ENCODE measurements around the gene KDM7A. TPM values are rescaled to one million over a fixed set of nuclear protein-coding genes. Genes with fewer than 3 reads are reported as not detected.
"Not testable (repeated sequence)": the region's sequence is repeated elsewhere in the genome, so short reads cannot be mapped to it uniquely, and the experiment has no call there.

Gene KDM7A
- total and polyA plus RNA-seq, 4 donors = 4.1 to 24.9 (median 14.5) TPM

- ATAC-seq (ENCODE audit: low FRiP score) = no peak
- Histone ChIP-seq H3K4me1 (ENCODE audit: control insufficient read depth in 1 of 2, insufficient read depth in 2 of 2, low read length in 2 of 2) (peaks cover 0 to 2% of the 10 kb centered on the region in 2 donors), H3K27me3 (ENCODE audit: control insufficient read depth in 1 of 2, insufficient read depth in 2 of 2, low read length in 1 of 2) (no peaks in the 10 kb centered on the region), H3K9me3 (ENCODE audit: control insufficient read depth, low read length) (no peaks in the 10 kb centered on the region), H3K27ac (ENCODE audit: low read depth in 1 of 2, low read length in 2 of 2) (no peak overlapping the region), H3K36me3 (ENCODE audit: control insufficient read depth in 1 of 2, insufficient read depth in 2 of 2, low read length in 1 of 2) (no peaks in the 10 kb centered on the region), H3K4me3 (ENCODE audit: low read length in 2 of 2) (no peak overlapping the region)
- DNase-seq = no peak
- intact Hi-C loops (cut with DNase I) = no loop called here
Observed at GRCh38 chr7:140136073-140136472, 40.7 kb downstream of the KDM7A start.

GRCh38 chr7:140134039-140134438, 42.7 kb downstream of the KDM7A start:
- ATAC-seq (ENCODE audit: low FRiP score) = no peak
- WGBS, 2 donors = 92 to 96% methylated on average over 2 of the region's 2 CpGs

GRCh38 chr7:140127360-140128127, 49.2 kb downstream of the KDM7A start:
- intact Hi-C loops (cut with DNase I) = no loop called here
- Histone ChIP-seq H3K4me3 (ENCODE audit: low read length in 2 of 2) (no peak overlapping the region), H3K27me3 (ENCODE audit: control insufficient read depth in 1 of 2, insufficient read depth in 2 of 2, low read length in 1 of 2) (no peaks in the 10 kb centered on the region), H3K4me1 (ENCODE audit: control insufficient read depth in 1 of 2, insufficient read depth in 2 of 2, low read length in 2 of 2) (no peaks in the 10 kb centered on the region), H3K9me3 (ENCODE audit: control insufficient read depth, low read length) (no peaks in the 10 kb centered on the region), H3K36me3 (ENCODE audit: control insufficient read depth in 1 of 2, insufficient read depth in 2 of 2, low read length in 1 of 2) (peaks cover 0 to 3% of the 10 kb centered on the region in 2 donors), H3K27ac (ENCODE audit: low read depth in 1 of 2, low read length in 2 of 2) (no peak overlapping the region)
- 96 to 97% methylated on average over 1 of the region's 1 CpG for WGBS, 2 donors
- no peak for DNase-seq
- no peak for ATAC-seq (ENCODE audit: low FRiP score)

More at GRCh38 chr7:140134039-140134438, 42.7 kb downstream of the KDM7A start:
- H3K27ac ChIP-seq (ENCODE audit: low read depth in 1 of 2, low read length in 2 of 2) = no peak overlapping the region
- no peaks in the 10 kb centered on the region for H3K36me3 ChIP-seq (ENCODE audit: control insufficient read depth in 1 of 2, insufficient read depth in 2 of 2, low read length in 1 of 2)
- no peaks in the 10 kb centered on the region for H3K9me3 ChIP-seq (ENCODE audit: control insufficient read depth, low read length)
- no peak overlapping the region for H3K4me3 ChIP-seq (ENCODE audit: low read length in 2 of 2)
- no peak for DNase-seq
- intact Hi-C loops (cut with DNase I) = no loop called here
- peaks cover 0 to 2% of the 10 kb centered on the region in 2 donors for H3K4me1 ChIP-seq (ENCODE audit: control insufficient read depth in 1 of 2, insufficient read depth in 2 of 2, low read length in 2 of 2)
- H3K27me3 ChIP-seq (ENCODE audit: control insufficient read depth in 1 of 2, insufficient read depth in 2 of 2, low read length in 1 of 2) = no peaks in the 10 kb centered on the region

- Histone ChIP-seq H3K27ac (ENCODE audit: low read depth in 1 of 2, low read length in 2 of 2) (no peak overlapping the region), H3K27me3 (ENCODE audit: control insufficient read depth in 1 of 2, insufficient read depth in 2 of 2, low read length in 1 of 2) (no peaks in the 10 kb centered on the region), H3K4me1 (ENCODE audit: control insufficient read depth in 1 of 2, insufficient read depth in 2 of 2, low read length in 2 of 2) (no peaks in the 10 kb centered on the region), H3K4me3 (ENCODE audit: low read length in 2 of 2) (no peak overlapping the region), H3K9me3 (ENCODE audit: control insufficient read depth, low read length) (no peaks in the 10 kb centered on the region), H3K36me3 (ENCODE audit: control insufficient read depth in 1 of 2, insufficient read depth in 2 of 2, low read length in 1 of 2) (peaks cover 0 to 3% of the 10 kb centered on the region in 2 donors)
- DNase-seq (no peak), ATAC-seq (ENCODE audit: low FRiP score) (no peak)
- intact Hi-C loops (cut with DNase I) = no loop called here
- 96 to 97% methylated on average over 6 of the region's 6 CpGs for WGBS, 2 donors
Observed at GRCh38 chr7:140126435-140127034, 50.2 kb downstream of the KDM7A start.

- 92 to 96% methylated on average over 3 of the region's 3 CpGs for WGBS, 2 donors
- no peak for ATAC-seq (ENCODE audit: low FRiP score)
Observed at GRCh38 chr7:140122965-140123364, 53.8 kb downstream of the KDM7A start.

GRCh38 chr7:140121326-140121725, 55.5 kb downstream of the KDM7A start:
- peaks cover 0 to 3% of the 10 kb centered on the region in 2 donors for H3K36me3 ChIP-seq (ENCODE audit: control insufficient read depth in 1 of 2, insufficient read depth in 2 of 2, low read length in 1 of 2)
- DNase-seq = no peak
- H3K4me1 ChIP-seq (ENCODE audit: control insufficient read depth in 1 of 2, insufficient read depth in 2 of 2, low read length in 2 of 2) = no peaks in the 10 kb centered on the region
- WGBS, 2 donors = 78 to 80% methylated on average over 4 of the region's 4 CpGs
- no peaks in the 10 kb centered on the region for H3K27me3 ChIP-seq (ENCODE audit: control insufficient read depth in 1 of 2, insufficient read depth in 2 of 2, low read length in 1 of 2)
- intact Hi-C loops (cut with DNase I) = no loop called here
- no peak for ATAC-seq (ENCODE audit: low FRiP score)
- H3K4me3 ChIP-seq (ENCODE audit: low read length in 2 of 2) = no peak overlapping the region
- H3K9me3 ChIP-seq (ENCODE audit: control insufficient read depth, low read length) = no peaks in the 10 kb centered on the region
- no peak overlapping the region for H3K27ac ChIP-seq (ENCODE audit: low read depth in 1 of 2, low read length in 2 of 2)

More at GRCh38 chr7:140122965-140123364, 53.8 kb downstream of the KDM7A start:
- Histone ChIP-seq H3K36me3 (ENCODE audit: control insufficient read depth in 1 of 2, insufficient read depth in 2 of 2, low read length in 1 of 2) (peaks cover 0 to 3% of the 10 kb centered on the region in 2 donors), H3K4me1 (ENCODE audit: control insufficient read depth in 1 of 2, insufficient read depth in 2 of 2, low read length in 2 of 2) (no peaks in the 10 kb centered on the region), H3K4me3 (ENCODE audit: low read length in 2 of 2) (no peak overlapping the region), H3K27ac (ENCODE audit: low read depth in 1 of 2, low read length in 2 of 2) (no peak overlapping the region), H3K27me3 (ENCODE audit: control insufficient read depth in 1 of 2, insufficient read depth in 2 of 2, low read length in 1 of 2) (no peaks in the 10 kb centered on the region), H3K9me3 (ENCODE audit: control insufficient read depth, low read length) (no peaks in the 10 kb centered on the region)
- intact Hi-C loops (cut with DNase I) = no loop called here
- DNase-seq = no peak

- ATAC-seq (ENCODE audit: low FRiP score); H3K27me3 ChIP-seq (ENCODE audit: control insufficient read depth in 1 of 2, insufficient read depth in 2 of 2, low read length in 1 of 2); H3K4me1 ChIP-seq (ENCODE audit: control insufficient read depth in 1 of 2, insufficient read depth in 2 of 2, low read length in 2 of 2); H3K36me3 ChIP-seq (ENCODE audit: control insufficient read depth in 1 of 2, insufficient read depth in 2 of 2, low read length in 1 of 2); H3K4me3 ChIP-seq (ENCODE audit: low read length in 2 of 2); DNase-seq; H3K9me3 ChIP-seq (ENCODE audit: control insufficient read depth, low read length); intact Hi-C loops (cut with DNase I); H3K27ac ChIP-seq (ENCODE audit: low read depth in 1 of 2, low read length in 2 of 2): not testable (repeated sequence)
- WGBS, 2 donors = 98% methylated on average over 29 to 31 of the region's 31 CpGs
Observed at GRCh38 chr7:140114817-140115216, 62.0 kb downstream of the KDM7A start.

GRCh38 chr7:140108777-140109176, 68.0 kb downstream of the KDM7A start:
- not testable (repeated sequence) for DNase-seq; H3K36me3 ChIP-seq (ENCODE audit: control insufficient read depth in 1 of 2, insufficient read depth in 2 of 2, low read length in 1 of 2)

GRCh38 chr7:140096459-140096858, 80.3 kb downstream of the KDM7A start:
- no peak for ATAC-seq (ENCODE audit: low FRiP score)
- intact Hi-C loops (cut with DNase I) = no loop called here
- Histone ChIP-seq H3K4me1 (ENCODE audit: control insufficient read depth in 1 of 2, insufficient read depth in 2 of 2, low read length in 2 of 2) (no peaks in the 10 kb centered on the region), H3K4me3 (ENCODE audit: low read length in 2 of 2) (no peak overlapping the region), H3K27ac (ENCODE audit: low read depth in 1 of 2, low read length in 2 of 2) (no peak overlapping the region), H3K27me3 (ENCODE audit: control insufficient read depth in 1 of 2, insufficient read depth in 2 of 2, low read length in 1 of 2) (no peaks in the 10 kb centered on the region), H3K36me3 (ENCODE audit: control insufficient read depth in 1 of 2, insufficient read depth in 2 of 2, low read length in 1 of 2) (peaks cover 2 to 11% of the 10 kb centered on the region in 2 donors), H3K9me3 (ENCODE audit: control insufficient read depth, low read length) (no peaks in the 10 kb centered on the region)
- WGBS, 2 donors = 72 to 82% methylated on average over 4 of the region's 4 CpGs
- DNase-seq = no peak

More at GRCh38 chr7:140108777-140109176, 68.0 kb downstream of the KDM7A start:
- H3K9me3 ChIP-seq (ENCODE audit: control insufficient read depth, low read length); H3K27ac ChIP-seq (ENCODE audit: low read depth in 1 of 2, low read length in 2 of 2); H3K4me3 ChIP-seq (ENCODE audit: low read length in 2 of 2); H3K4me1 ChIP-seq (ENCODE audit: control insufficient read depth in 1 of 2, insufficient read depth in 2 of 2, low read length in 2 of 2); intact Hi-C loops (cut with DNase I); ATAC-seq (ENCODE audit: low FRiP score); H3K27me3 ChIP-seq (ENCODE audit: control insufficient read depth in 1 of 2, insufficient read depth in 2 of 2, low read length in 1 of 2): not testable (repeated sequence)
- 91 to 92% methylated on average over 8 of the region's 8 CpGs for WGBS, 2 donors
